OCI-LY1 (cell line): ENCODE results near the gene ZNF146.

Source experiments
- H2AFZ ChIP-seq: fragments of 200-600 bp; sonication (generic), shearing (Covaris generic); 2 replicates; pipeline ENCODE4 v1.6.0; 2014; ENCODE audit warnings: antibody characterized with exemption, mild to moderate bottlenecking, low read length
- H3F3A ChIP-seq: fragments of 200-600 bp; sonication (generic), shearing (Covaris generic); 2 replicates; pipeline ENCODE4 v1.6.0; 2014; ENCODE audit warnings: mild to moderate bottlenecking, antibody characterized with exemption, low read length, moderate library complexity; ENCODE audit not compliant: insufficient read depth
- H3K27ac ChIP-seq: fragments of 200-600 bp; sonication (generic); 2 replicates; pipeline ENCODE4 v1.5.1; 2014; ENCODE audit warnings: low read length, mixed run types, mild to moderate bottlenecking, low read depth; ENCODE audit not compliant: poor library complexity, severe bottlenecking
- H3K27me3 ChIP-seq: fragments of 200-600 bp; sonication (generic); 2 replicates; pipeline ENCODE4 v1.6.0; 2014; ENCODE audit warnings: antibody characterized with exemption, mild to moderate bottlenecking, low read length, moderate library complexity; ENCODE audit not compliant: insufficient read depth
- H3K36me3 ChIP-seq: fragments of 200-600 bp; sonication (generic); 2 replicates; pipeline ENCODE4 v1.6.1; 2014; ENCODE audit warnings: mild to moderate bottlenecking, antibody characterized with exemption, low read length, moderate library complexity, mixed read lengths; ENCODE audit not compliant: insufficient read depth
- H3K4me1 ChIP-seq: fragments of 200-600 bp; sonication (generic); 2 replicates; pipeline ENCODE4 v1.5.1; 2014; ENCODE audit warnings: mild to moderate bottlenecking, low read length, moderate library complexity; ENCODE audit not compliant: insufficient read depth, severe bottlenecking
- H3K4me2 ChIP-seq: fragments of 200-600 bp; sonication (generic), shearing (Covaris generic); 2 replicates; pipeline ENCODE4 v1.6.1; 2014; ENCODE audit warnings: low read length
- H3K4me3 ChIP-seq: fragments of 200-600 bp; sonication (generic); 2 replicates; pipeline ENCODE4 v1.5.1; 2014; ENCODE audit warnings: low read length, low read depth, mild to moderate bottlenecking, mixed read lengths; ENCODE audit not compliant: poor library complexity, severe bottlenecking
- H3K79me2 ChIP-seq: fragments of 200-600 bp; shearing (Covaris generic); 2 replicates; pipeline ENCODE4 v1.6.1; 2016; ENCODE audit warnings: mixed run types, low read length, mixed read lengths; ENCODE audit not compliant: insufficient read depth
- H3K9ac ChIP-seq: fragments of 200-600 bp; sonication (generic), shearing (Covaris generic); 2 replicates; pipeline ENCODE4 v1.6.1; 2014; ENCODE audit warnings: mild to moderate bottlenecking, low read length, mixed read lengths
- H3K9me2 ChIP-seq: fragments of 200-600 bp; sonication (generic), shearing (Covaris generic); 2 replicates; pipeline ENCODE4 v1.6.1; 2014; ENCODE audit warnings: low read depth, mild to moderate bottlenecking, low read length, mixed read lengths
- H3K9me3 ChIP-seq: fragments of 200-600 bp; shearing (Covaris generic); 2 replicates; pipeline ENCODE4 v1.6.1; 2014; ENCODE audit warnings: low read length, mixed read lengths
- H4K20me1 ChIP-seq: fragments of 200-600 bp; sonication (generic), shearing (Covaris generic); 2 replicates; pipeline ENCODE4 v1.6.0; 2016; ENCODE audit warnings: mild to moderate bottlenecking, low read length; ENCODE audit not compliant: insufficient read depth
- CTCF ChIP-seq: fragments of 200-600 bp; sonication (generic), shearing (Covaris generic); IDR thresholded peaks from 2 replicates; pipeline ENCODE4 v1.5.1; 2017; ENCODE audit warnings: mild to moderate bottlenecking, antibody characterized with exemption, low read length, moderate library complexity, mixed read lengths
- EZH2 ChIP-seq: fragments of 200-600 bp; sonication (generic), shearing (Covaris generic); IDR thresholded peaks from 2 replicates; pipeline ENCODE4 v1.8.0; 2017; ENCODE audit warnings: borderline replicate concordance, mixed run types, mild to moderate bottlenecking, antibody characterized with exemption, low read length, moderate library complexity, mixed read lengths

ZNF146 gene

GRCh38 chr19:36198119-36198518 lies 16.8 kb upstream of the ZNF146 start:
- TF ChIP-seq EZH2 = no peak
- TF ChIP-seq CTCF = no peak
- Histone ChIP-seq H3K9me3 (no peaks in the 10 kb centered on the region), H3K27me3 (no peaks in the 10 kb centered on the region), H3K79me2 (no peaks in the 10 kb centered on the region), H3K27ac (no peak overlapping the region), H2AFZ (no peak overlapping the region), H3K4me1 (peaks cover 9% of the 10 kb centered on the region), H3K4me3 (no peak overlapping the region), H3K9ac (no peak overlapping the region), H3F3A (no peaks in the 10 kb centered on the region), H3K4me2 (no peak overlapping the region), H3K36me3 (no peaks in the 10 kb centered on the region), H3K9me2 (no peaks in the 10 kb centered on the region), H4K20me1 (no peaks in the 10 kb centered on the region)

- no peaks in the 10 kb centered on the region for H3K9me3 ChIP-seq
- H3K9ac ChIP-seq = no peak overlapping the region
- H3K36me3 ChIP-seq = no peaks in the 10 kb centered on the region
- H2AFZ ChIP-seq = no peak overlapping the region
- H3K79me2 ChIP-seq = no peaks in the 10 kb centered on the region
- no peak overlapping the region for H3K4me2 ChIP-seq
- H3K4me3 ChIP-seq = no peak overlapping the region
- no peaks in the 10 kb centered on the region for H3F3A ChIP-seq
- H3K27me3 ChIP-seq = no peaks in the 10 kb centered on the region
- H3K4me1 ChIP-seq = peaks cover 11% of the 10 kb centered on the region
- H3K9me2 ChIP-seq = no peaks in the 10 kb centered on the region
- TF ChIP-seq EZH2 = no peak
- H3K27ac ChIP-seq = no peak overlapping the region
- H4K20me1 ChIP-seq = no peaks in the 10 kb centered on the region
Measured at GRCh38 chr19:36201684-36202083, 13.2 kb upstream of the ZNF146 start.

GRCh38 chr19:36203293-36203692 lies 11.6 kb upstream of the ZNF146 start:
- Histone ChIP-seq H4K20me1 (no peaks in the 10 kb centered on the region), H3K9ac (no peak overlapping the region), H2AFZ (no peak overlapping the region), H3K36me3 (no peaks in the 10 kb centered on the region), H3K9me2 (no peaks in the 10 kb centered on the region), H3K79me2 (no peaks in the 10 kb centered on the region), H3K4me1 (peaks cover 22% of the 10 kb centered on the region), H3K4me2 (peak overlapping the region; percentile 14; the same call in 1 of the 2 replicates), H3K27me3 (no peaks in the 10 kb centered on the region), H3K27ac (no peak overlapping the region), H3K9me3 (no peaks in the 10 kb centered on the region), H3F3A (no peaks in the 10 kb centered on the region), H3K4me3 (no peak overlapping the region)
- no peak for TF ChIP-seq EZH2
- no peak for TF ChIP-seq CTCF

GRCh38 chr19:36207605-36208252 lies 7.2 kb upstream of the ZNF146 start:
- H3F3A ChIP-seq = no peaks in the 10 kb centered on the region
- H3K27ac ChIP-seq = peak overlapping the region; percentile 71
- H2AFZ ChIP-seq = peak overlapping the region; percentile 81; the same call in 1 of the 2 replicates
- no peaks in the 10 kb centered on the region for H3K79me2 ChIP-seq
- TF ChIP-seq EZH2 (no peak), CTCF (no peak)
- peak overlapping the region; percentile 15; the same call in 1 of the 2 replicates for H3K4me2 ChIP-seq
- peak overlapping the region; percentile 5; the same call in 1 of the 2 replicates for H3K9ac ChIP-seq
- H4K20me1 ChIP-seq = no peaks in the 10 kb centered on the region
- no peak overlapping the region for H3K4me3 ChIP-seq
- H3K9me2 ChIP-seq = no peaks in the 10 kb centered on the region
- no peaks in the 10 kb centered on the region for H3K9me3 ChIP-seq
- H3K27me3 ChIP-seq = no peaks in the 10 kb centered on the region
- peaks cover 24% of the 10 kb centered on the region for H3K4me1 ChIP-seq
- H3K36me3 ChIP-seq = no peaks in the 10 kb centered on the region
